Measurements from ENCODE around the gene SMC1B. TPM values are rescaled to one million over a fixed set of nuclear protein-coding genes. Genes with fewer than 3 reads are reported as not detected.
"Not testable (repeated sequence)": the region's sequence is repeated elsewhere in the genome, so short reads cannot be mapped to it uniquely, and the experiment has no call there.

SMC1B gene
- total and polyA plus RNA-seq, 2 experiments from 2014 or later: 0.10 TPM; not detected in 1

DNA sequence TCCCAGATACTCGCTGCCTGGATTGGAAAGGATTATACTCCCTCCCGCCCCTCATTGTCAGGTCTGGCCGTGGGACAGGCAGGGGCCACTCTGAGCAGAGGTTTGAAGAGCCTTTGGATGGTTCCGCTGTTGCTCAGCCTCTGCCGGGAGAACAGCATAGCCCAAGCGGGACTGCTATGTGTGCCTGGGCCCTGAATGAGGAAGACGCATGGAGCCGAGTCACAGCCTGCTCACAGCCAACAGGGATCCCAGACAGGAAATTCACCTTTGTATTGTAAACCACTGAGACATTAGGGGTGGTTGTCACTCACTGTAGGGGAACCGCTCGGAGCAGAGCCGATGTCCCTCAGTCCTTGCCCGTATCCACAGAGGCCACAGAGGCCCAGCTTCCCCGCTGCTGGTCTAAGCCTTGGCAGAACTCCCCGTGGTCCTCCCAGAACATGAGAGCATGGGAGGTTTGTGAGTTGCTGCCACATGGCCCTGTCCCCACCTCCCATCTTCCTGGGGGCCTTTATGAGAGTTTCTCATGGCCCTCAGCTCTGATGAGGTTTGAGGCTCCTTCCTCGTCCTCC is 114.4 kb downstream of the SMC1B start:
- no peak overlapping the region for H3K4me3 ChIP-seq
- WGBS (ENCODE audit: low lambda C conversion rate, missing lambda C conversion rate): 84% methylated on average over 15 of the region's 15 CpGs

DNA sequence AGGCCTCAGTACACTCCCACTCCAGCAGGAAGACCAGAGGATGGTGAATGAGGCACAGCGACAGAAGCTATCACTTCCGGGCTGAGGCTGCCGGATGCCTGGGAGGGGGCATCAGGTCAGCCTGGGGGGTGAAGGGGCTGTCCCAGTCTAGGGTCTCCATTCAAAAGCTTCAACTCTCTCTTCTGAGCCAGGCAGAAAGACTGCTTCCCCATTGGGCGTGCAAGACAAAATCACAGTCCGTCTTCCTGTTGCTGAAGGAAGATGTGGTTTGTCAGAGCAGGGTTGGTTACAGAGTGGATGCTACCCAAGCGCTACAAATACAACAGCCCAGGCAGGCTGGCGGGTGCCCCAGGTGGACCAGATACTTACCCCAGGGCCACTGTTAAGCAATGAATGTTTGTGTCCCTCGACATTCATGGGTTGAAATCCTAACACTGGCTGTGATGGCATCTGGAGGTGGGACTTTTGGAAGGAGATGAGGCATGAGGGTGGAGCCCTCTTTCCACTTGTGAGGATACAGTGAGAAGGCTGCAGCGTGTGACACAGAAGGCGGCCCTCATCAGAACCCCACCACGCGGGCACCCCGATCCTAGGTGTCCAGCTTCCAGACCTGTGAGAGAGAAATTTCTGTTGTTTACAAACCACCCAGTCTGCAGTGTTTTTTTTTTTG is 116.6 kb downstream of the SMC1B start:
- H4K20me1 ChIP-seq (ENCODE audit: insufficient read depth, poor library complexity, severe bottlenecking): no peaks in the 10 kb centered on the region
- no peaks in the 10 kb centered on the region for H3K9me3 ChIP-seq (ENCODE audit: low read depth)
- no peaks in the 10 kb centered on the region for H3K4me1 ChIP-seq (ENCODE audit: insufficient read depth)
- H3K36me3 ChIP-seq (replicated peaks; ENCODE audit: insufficient read depth, low read depth): no peaks in the 10 kb centered on the region
- TF ChIP-seq, protein P1, sequence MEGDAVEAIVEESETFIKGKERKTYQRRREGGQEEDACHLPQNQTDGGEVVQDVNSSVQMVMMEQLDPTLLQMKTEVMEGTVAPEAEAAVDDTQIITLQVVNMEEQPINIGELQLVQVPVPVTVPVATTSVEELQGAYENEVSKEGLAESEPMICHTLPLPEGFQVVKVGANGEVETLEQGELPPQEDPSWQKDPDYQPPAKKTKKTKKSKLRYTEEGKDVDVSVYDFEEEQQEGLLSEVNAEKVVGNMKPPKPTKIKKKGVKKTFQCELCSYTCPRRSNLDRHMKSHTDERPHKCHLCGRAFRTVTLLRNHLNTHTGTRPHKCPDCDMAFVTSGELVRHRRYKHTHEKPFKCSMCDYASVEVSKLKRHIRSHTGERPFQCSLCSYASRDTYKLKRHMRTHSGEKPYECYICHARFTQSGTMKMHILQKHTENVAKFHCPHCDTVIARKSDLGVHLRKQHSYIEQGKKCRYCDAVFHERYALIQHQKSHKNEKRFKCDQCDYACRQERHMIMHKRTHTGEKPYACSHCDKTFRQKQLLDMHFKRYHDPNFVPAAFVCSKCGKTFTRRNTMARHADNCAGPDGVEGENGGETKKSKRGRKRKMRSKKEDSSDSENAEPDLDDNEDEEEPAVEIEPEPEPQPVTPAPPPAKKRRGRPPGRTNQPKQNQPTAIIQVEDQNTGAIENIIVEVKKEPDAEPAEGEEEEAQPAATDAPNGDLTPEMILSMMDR (IDR thresholded peaks at IDR 0.05; ENCODE audit: poor library complexity): no peak
- no peak for TF ChIP-seq EZH2 (IDR thresholded peaks at IDR 0.05; ENCODE audit: borderline replicate concordance)
- no peaks in the 10 kb centered on the region for H3K9me2 ChIP-seq (replicated peaks; ENCODE audit: insufficient read depth)
- H2AFZ ChIP-seq: no peak overlapping the region
- DNase-seq (ENCODE audit: low spot score): no peak
- no peaks in the 10 kb centered on the region for H3K27me3 ChIP-seq
- 88% methylated on average over 13 of the region's 13 CpGs for WGBS (ENCODE audit: low lambda C conversion rate, missing lambda C conversion rate)
- no peaks in the 10 kb centered on the region for H3K79me2 ChIP-seq
- no peak overlapping the region for H3K4me2 ChIP-seq
- no peak overlapping the region for H3K4me3 ChIP-seq
- H3K27ac ChIP-seq: no peak overlapping the region

More for the DNA sequence above, 114.4 kb downstream of the SMC1B start:
- Histone ChIP-seq H3K27ac (no peak overlapping the region), H4K20me1 (ENCODE audit: insufficient read depth, poor library complexity, severe bottlenecking) (no peaks in the 10 kb centered on the region), H3K27me3 (no peaks in the 10 kb centered on the region), H3K79me2 (no peaks in the 10 kb centered on the region), H3K9me3 (ENCODE audit: low read depth) (no peaks in the 10 kb centered on the region), H3K36me3 (replicated peaks; ENCODE audit: insufficient read depth, low read depth) (no peaks in the 10 kb centered on the region), H3K9me2 (replicated peaks; ENCODE audit: insufficient read depth) (no peaks in the 10 kb centered on the region), H3K4me2 (no peak overlapping the region), H2AFZ (no peak overlapping the region), H3K4me1 (ENCODE audit: insufficient read depth) (no peaks in the 10 kb centered on the region)
- DNase-seq (ENCODE audit: low spot score): no peak
- TF ChIP-seq EZH2phosphoT487 (IDR thresholded peaks at IDR 0.05; ENCODE audit: low read depth, severe bottlenecking, unreplicated experiment) (no peak), EZH2 (IDR thresholded peaks at IDR 0.05; ENCODE audit: borderline replicate concordance) (no peak)
- TF ChIP-seq, protein P1 (IDR thresholded peaks at IDR 0.05; ENCODE audit: poor library complexity): no peak

DNA sequence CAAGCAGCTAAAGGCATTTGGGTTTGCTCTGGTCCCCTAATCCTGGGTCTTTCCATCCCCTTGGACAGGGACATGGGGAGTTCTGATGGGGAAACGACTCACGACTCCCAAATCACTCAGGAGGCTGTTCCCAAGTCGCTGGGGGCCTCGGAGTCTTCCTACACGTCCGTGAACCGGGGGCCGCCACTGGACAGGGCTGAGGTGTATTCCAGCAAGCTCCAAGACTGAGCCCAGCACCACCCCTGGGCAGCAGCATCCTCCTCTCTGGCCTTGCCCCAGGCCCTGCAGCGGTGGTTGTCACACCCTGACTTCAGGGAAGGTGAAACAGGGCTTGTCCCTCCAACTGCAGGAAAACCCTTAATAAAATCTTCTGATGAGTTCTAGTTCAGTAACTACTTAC is 117.9 kb downstream of the SMC1B start:
- no peak for DNase-seq (ENCODE audit: low spot score)
- no peak overlapping the region for H3K4me3 ChIP-seq
- H3K36me3 ChIP-seq (replicated peaks; ENCODE audit: insufficient read depth, low read depth): no peaks in the 10 kb centered on the region
- TF ChIP-seq, protein P1 (IDR thresholded peaks at IDR 0.05; ENCODE audit: poor library complexity): no peak
- no peak for TF ChIP-seq EZH2phosphoT487 (IDR thresholded peaks at IDR 0.05; ENCODE audit: low read depth, severe bottlenecking, unreplicated experiment)
- TF ChIP-seq EZH2 (IDR thresholded peaks at IDR 0.05; ENCODE audit: borderline replicate concordance): no peak
- H3K4me2 ChIP-seq: no peak overlapping the region
- H4K20me1 ChIP-seq (ENCODE audit: insufficient read depth, poor library complexity, severe bottlenecking): no peaks in the 10 kb centered on the region
- no peak overlapping the region for H3K27ac ChIP-seq
- H2AFZ ChIP-seq: no peak overlapping the region
- 91% methylated on average over 9 of the region's 9 CpGs for WGBS (ENCODE audit: low lambda C conversion rate, missing lambda C conversion rate)
- H3K4me1 ChIP-seq (ENCODE audit: insufficient read depth): no peaks in the 10 kb centered on the region
- no peaks in the 10 kb centered on the region for H3K9me2 ChIP-seq (replicated peaks; ENCODE audit: insufficient read depth)
- H3K79me2 ChIP-seq: no peaks in the 10 kb centered on the region
- H3K9me3 ChIP-seq (ENCODE audit: low read depth): no peaks in the 10 kb centered on the region
- H3K27me3 ChIP-seq: no peaks in the 10 kb centered on the region

DNA sequence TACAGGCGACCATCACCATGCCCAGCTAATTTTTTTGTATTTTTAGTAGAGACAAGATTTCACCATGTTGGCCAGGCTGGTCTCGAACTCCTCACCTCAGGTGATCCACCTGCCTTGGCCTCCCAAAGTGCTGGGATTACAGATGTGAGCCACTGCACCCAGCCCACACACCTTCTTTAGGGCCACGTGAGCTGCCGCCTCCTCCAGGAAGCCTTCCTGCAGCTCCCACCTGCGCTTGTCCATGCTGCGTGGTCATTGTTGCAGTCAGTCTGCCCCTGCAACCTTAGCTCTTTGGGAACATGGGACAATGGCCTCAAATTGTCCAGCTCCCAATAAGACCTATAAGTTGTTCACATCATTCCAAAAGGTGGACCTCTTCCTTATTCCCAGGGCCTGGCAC is 118.4 kb downstream of the SMC1B start:
- not testable (repeated sequence) for DNase-seq (ENCODE audit: low spot score); H3K4me1 ChIP-seq (ENCODE audit: insufficient read depth); H3K79me2 ChIP-seq; H4K20me1 ChIP-seq (ENCODE audit: insufficient read depth, poor library complexity, severe bottlenecking); H3K27ac ChIP-seq; H3K9me3 ChIP-seq (ENCODE audit: low read depth); H3K4me3 ChIP-seq; H2AFZ ChIP-seq; H3K4me2 ChIP-seq; H3K36me3 ChIP-seq (replicated peaks; ENCODE audit: insufficient read depth, low read depth); H3K27me3 ChIP-seq; H3K9me2 ChIP-seq (replicated peaks; ENCODE audit: insufficient read depth)
- 92% methylated on average over 6 of the region's 6 CpGs for WGBS (ENCODE audit: low lambda C conversion rate, missing lambda C conversion rate)

Measured in hepatocyte (in vitro differentiated cells).